NCI-H748 (cell line): ENCODE results near the gene NPL.

Experiments
- DNase-seq: peaks from one replicate; lab custom pipeline; 2025; ENCODE audit not compliant: unreplicated experiment; lab: John Stamatoyannopoulos, UW

NPL gene

GRCh38 chr1:182778862-182779261, 10.7 kb upstream of the NPL start:
- no peak for DNase-seq

DNA sequence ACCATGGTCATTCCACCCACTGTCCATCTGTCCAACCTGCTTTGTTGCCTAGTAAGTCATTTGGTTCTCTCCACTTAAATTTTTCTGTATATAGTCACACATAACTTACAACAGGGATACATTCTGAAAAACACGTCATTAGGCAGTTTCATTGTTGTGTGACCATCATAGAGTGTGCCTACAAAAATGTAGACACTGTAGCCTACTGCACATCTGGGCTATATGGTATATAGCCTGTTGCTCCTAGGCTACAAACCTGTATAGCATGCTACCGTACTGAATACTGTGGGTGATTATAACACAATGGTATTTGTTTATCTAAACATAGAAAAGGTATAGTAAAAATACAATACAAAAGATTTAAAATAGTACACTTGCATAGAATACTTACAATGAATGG, 10.0 kb upstream of the NPL start:
- no peak for DNase-seq

- DNase-seq: peak; percentile 76
Measured at GRCh38 chr1:182781841-182782586, 7.6 kb upstream of the NPL start.

GRCh38 chr1:182782587-182782913, 7.0 kb upstream of the NPL start:
- no peak for DNase-seq

GRCh38 chr1:182783068-182783467, 6.5 kb upstream of the NPL start:
- DNase-seq: no peak

- DNase-seq: peak; percentile 58
Measured at GRCh38 chr1:182784556-182785171, 4.9 kb upstream of the NPL start.

DNA sequence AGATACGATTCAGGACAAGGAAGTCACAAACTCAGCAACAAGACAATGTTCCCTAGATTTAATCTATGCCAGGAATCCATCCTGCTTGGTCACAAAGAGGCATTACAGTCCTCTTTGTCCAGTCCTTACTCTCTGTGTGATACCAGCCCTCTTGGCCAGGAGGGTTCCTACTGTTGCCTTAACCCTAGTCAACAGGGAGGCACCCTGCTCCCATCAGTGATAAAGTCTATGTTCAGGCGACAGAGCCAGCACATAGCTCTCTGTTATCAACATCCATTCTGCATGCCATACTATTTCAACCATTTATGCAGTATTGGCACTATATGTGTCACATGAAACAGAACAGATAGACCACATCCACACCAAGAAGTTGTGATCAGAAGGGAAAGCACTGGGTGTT, 4.4 kb upstream of the NPL start:
- DNase-seq: no peak

DNA sequence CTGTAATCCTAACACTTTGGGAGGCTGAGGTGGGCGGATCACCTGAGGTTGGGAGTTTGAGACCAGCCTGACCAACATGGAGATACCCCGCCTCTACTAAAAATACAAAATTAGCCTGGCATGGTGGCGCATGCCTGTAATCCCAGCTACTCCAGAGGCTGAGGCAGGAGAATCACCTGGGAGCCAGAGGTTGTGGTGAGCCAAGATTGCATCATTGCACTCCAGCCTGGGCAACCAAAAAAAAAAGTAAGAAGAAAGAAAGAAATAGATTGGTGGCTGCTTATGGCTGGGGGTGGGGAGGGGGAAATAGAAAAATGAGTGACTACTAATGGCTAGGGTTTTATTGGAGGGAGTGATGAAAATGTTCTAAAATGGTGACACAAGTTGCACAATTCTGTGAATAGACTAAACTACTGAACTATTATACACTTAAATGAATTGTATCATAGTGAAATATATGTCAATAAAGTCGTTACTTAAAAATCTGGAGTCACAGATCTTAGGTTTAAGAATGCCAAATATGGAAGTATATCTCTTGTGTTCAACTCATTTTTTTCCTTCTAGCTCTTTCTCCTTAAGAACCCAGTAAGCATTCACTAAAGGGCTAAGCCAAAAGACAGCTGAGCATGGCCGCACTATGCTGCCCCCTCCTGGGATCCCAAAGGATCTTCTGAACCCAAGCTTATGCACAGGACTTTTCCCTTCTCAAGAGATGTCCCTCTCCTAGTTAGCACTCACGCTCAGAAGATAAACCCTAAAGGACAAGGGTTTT, 3.2 kb upstream of the NPL start:
- DNase-seq: peak; percentile 61

DNA sequence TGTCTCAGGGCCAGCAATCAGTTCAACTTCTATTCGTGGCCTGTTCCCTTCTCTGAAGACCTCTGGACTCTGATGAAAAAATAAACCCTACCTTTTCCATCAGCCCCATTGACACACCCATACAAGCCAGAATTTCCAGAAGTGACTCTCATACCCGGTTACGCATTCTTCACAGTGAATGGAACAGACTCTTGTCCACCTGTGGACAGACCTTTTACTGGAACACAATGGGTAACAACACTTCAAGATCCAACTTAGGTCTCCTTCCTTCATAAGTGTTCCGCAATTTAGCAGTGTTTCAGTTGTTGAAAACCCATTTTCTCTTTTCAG, 2.6 kb upstream of the NPL start:
- no peak for DNase-seq

DNA sequence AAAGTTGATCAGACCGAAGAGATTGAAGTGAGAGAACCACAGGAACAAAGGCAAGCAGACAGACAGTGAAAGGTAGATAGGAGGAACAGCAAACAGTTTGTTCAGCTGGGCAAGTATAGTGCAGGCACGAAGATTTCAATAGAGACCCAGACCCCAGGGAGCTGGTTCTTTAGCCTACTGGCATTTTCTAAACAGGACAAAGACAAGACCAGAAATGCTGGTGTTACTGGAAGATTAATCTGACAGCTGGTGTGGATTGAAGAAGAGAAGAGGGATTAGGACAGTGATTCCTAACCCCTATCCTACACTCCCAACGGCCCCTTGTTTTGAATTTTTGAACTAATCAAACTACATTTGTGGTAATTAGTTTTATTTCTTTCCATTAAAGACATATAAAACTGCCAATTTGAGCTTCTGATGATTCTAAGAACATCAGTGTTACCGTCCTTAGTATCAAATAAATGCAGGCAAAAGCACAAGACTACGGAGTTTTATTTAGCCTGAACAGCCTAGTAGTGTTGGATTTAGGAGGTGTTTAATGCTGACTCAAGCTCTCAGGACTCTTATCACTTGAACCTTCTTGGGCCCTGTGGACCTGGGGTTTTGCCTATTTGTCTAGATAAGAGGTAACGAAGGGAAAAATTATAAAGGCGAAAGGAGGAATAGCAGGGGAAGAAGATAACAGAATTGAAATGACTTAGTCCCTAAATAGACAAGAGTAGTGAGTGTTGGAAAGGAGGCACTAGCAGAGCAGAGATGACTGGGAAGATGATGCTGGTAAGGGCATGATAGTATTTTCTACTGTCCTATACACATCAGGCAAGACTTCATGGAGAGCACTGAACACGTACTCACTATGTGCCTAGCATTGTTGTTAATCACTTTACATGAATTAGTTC, 2.0 kb downstream of the NPL start:
- no peak for DNase-seq

GRCh38 chr1:182794091-182794490, 4.5 kb downstream of the NPL start:
- no peak for DNase-seq

DNA sequence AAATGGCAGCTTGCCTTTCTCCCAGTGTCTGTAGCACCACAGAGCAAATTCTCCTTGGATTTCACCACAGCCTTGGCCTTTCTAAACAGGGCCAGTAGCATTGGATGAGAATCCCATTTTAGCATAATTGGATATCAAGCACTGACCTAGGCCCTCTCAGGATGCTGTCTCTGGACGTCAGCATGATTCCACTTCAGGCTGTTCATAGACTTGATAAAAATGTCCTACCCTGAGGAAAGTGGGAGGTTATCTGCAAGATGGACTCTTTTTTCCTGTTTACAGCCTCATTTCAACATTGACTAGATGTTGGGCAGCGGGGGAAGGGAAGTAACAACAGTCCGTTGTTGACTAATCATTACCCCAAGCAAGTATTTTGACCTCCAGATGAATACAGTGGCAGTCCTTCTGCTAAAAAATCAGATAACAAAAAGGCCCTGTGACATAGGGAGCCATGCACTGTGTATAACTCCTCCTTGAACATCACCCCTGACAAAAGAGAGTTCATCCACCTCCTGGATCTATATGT, 5.2 kb downstream of the NPL start:
- DNase-seq: no peak

DNA sequence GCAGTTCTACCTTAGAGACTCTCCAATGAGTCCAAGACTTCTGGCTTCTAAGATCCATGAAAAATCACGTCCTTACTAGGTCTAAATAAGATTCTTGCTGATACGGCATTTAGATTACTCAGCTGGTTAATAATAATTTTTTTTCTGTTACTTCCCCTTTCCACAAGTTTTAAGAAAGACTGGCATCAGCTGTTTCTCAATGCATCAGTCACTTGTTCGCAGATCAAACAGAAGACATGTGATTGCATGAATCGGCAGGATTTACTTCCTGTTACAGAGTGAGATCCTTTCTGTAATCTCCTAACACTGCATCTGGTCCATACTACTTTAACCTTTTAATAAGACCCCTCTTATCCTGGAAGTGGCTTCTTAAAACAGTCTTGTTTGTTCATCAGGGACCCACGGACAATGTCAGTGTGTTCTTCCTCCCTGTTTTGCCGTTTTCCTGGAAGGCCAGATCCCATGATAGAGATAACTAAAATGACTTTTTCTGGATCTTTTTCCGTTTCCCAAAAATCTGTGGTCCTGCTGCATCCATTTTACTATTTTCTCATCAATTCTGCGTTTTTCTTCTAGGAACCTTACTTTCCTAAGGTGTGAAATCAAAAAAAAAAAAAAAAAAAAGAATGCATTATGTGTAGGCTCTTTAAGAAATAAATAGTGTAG, 6.1 kb downstream of the NPL start:
- DNase-seq: no peak

GRCh38 chr1:182802006-182802803, 12.6 kb downstream of the NPL start:
- no peak for DNase-seq

DNA sequence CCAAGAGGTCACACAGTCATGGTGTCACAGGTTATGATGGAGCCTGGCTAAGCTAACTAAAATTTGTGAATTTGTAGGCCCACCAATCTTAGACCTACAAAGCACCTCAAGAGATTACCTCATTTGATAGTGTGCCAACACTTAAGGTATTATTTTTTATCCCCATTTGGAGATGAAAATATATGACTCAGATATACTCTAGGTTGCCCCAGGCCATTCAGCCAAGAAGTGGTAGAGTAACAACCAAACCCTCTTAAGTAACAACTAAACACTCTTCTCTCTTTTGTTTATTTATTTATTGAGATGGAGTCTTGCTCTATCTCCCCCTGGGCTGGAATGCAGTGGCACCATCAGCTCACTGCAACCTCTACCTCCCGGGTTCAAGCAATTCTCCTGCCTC, 14.3 kb downstream of the NPL start:
- DNase-seq: no peak

GRCh38 chr1:182806015-182806678, 16.6 kb downstream of the NPL start:
- peak; percentile 36 for DNase-seq

GRCh38 chr1:182807907-182808306, 18.3 kb downstream of the NPL start:
- no peak for DNase-seq

GRCh38 chr1:182809414-182809957, 19.9 kb downstream of the NPL start:
- DNase-seq: no peak
